AG04449 (cell line): ENCODE measurements around the gene KRT80.

ENCODE experiments used
- CTCF ChIA-PET: fragments of 350-600 bp; formaldehyde crosslinking; extraction: SDS; loops from one replicate; lab custom pipeline; 2021; ENCODE audit warnings: antibody characterized with exemption; lab: Yijun Ruan, JAX
- POLR2A ChIA-PET: fragments of 400-600, 350-600 bp; formaldehyde crosslinking; extraction: SDS; loops from one replicate; lab custom pipeline; 2020; ENCODE audit warnings: antibody characterized with exemption, inconsistent platforms; lab: Yijun Ruan, JAX
- DNase-seq: peaks from one replicate; pipeline ENCODE4 v3.0.0-alpha.2; 2010; ENCODE audit warnings: low read depth, low spot score
- H3K4me3 ChIP-seq: 2 replicates; pipeline ENCODE4 v1.5.1; 2011; ENCODE audit warnings: low read depth, mild to moderate bottlenecking, control low read depth, low read length
- CTCF ChIP-seq: IDR thresholded peaks from one replicate; pipeline ENCODE4 v1.5.1; 2011; ENCODE audit warnings: mild to moderate bottlenecking, moderate library complexity, low read length, control low read depth, inconsistent platforms; ENCODE audit not compliant: insufficient read depth; ENCODE audit errors: missing control alignments

Gene KRT80

GRCh38 chr12:52213564-52214420 is 22.0 kb upstream of the KRT80 start:
- H3K4me3 ChIP-seq, result no peak overlapping the region
- POLR2A ChIA-PET, result no interaction called here
- no peak for DNase-seq
- CTCF ChIA-PET, result interaction anchor here (0.7 to 8.0 kb wide), 19 partner anchors 10 to 113 kb away, joined by 3 to 144 read pairs (median 14); partner anchors contain the start of gene KRT80
- TF ChIP-seq CTCF, result peak; percentile 100

GRCh38 chr12:52212701-52213563 is 21.1 kb upstream of the KRT80 start:
- CTCF ChIA-PET, result interaction anchor here (0.7 to 8.0 kb wide), 21 partner anchors 10 to 114 kb away, joined by 3 to 144 read pairs (median 6); partner anchors contain the start of gene KRT80
- POLR2A ChIA-PET, result no interaction called here
- no peak overlapping the region for H3K4me3 ChIP-seq
- no peak for DNase-seq
- no peak for TF ChIP-seq CTCF

GRCh38 chr12:52211716-52212585 is 20.1 kb upstream of the KRT80 start:
- DNase-seq, result no peak
- no peak for TF ChIP-seq CTCF
- POLR2A ChIA-PET, result no interaction called here
- CTCF ChIA-PET, result interaction anchor here (0.9 to 8.0 kb wide), 15 partner anchors 9 to 115 kb away, joined by 3 to 144 read pairs (median 29); partner anchors contain the start of gene KRT80
- no peak overlapping the region for H3K4me3 ChIP-seq

- H3K4me3 ChIP-seq, result no peak overlapping the region
- ChIA-PET POLR2A (no interaction called here), CTCF (interaction anchor here (1.4 to 8.0 kb wide), 12 partner anchors 8 to 116 kb away, joined by 4 to 144 read pairs (median 32); partner anchors contain the start of gene KRT80)
- no peak for TF ChIP-seq CTCF
- no peak for DNase-seq
Measured at GRCh38 chr12:52210925-52211650, 19.3 kb upstream of the KRT80 start.

- DNase-seq, result no peak
- TF ChIP-seq CTCF, result no peak
- POLR2A ChIA-PET, result no interaction called here
- CTCF ChIA-PET, result interaction anchor here (0.5 to 8.0 kb wide), 9 partner anchors 7 to 117 kb away, joined by 3 to 144 read pairs (median 52); partner anchors contain the start of gene KRT80
- no peak overlapping the region for H3K4me3 ChIP-seq
Measured at GRCh38 chr12:52210186-52210924, 18.5 kb upstream of the KRT80 start.
